ENCODE results near the gene HCFC1R1. TPM values are rescaled to one million over a fixed set of nuclear protein-coding genes. Genes with fewer than 3 reads are reported as not detected.

Gene HCFC1R1
- total and polyA plus RNA-seq, 2 experiments from 2014 or later: 50.8 to 109 TPM

- DNase-seq (ENCODE audit: low read depth in 1 of 2, low spot score in 1 of 2): no peak
Measured at GRCh38 chr16:3051494-3051893, 27.8 kb upstream of the HCFC1R1 start.

GRCh38 chr16:3051009-3051408 lies 27.3 kb upstream of the HCFC1R1 start:
- Histone ChIP-seq H3K4me3 (no peak overlapping the region), H3K27me3 (peaks cover 37% of the 10 kb centered on the region), H3K4me1 (ENCODE audit: low read depth) (no peaks in the 10 kb centered on the region), H3K36me3 (no peaks in the 10 kb centered on the region), H3K9me3 (ENCODE audit: low read depth) (no peaks in the 10 kb centered on the region), H3K27ac (no peak overlapping the region)
- no peak for TF ChIP-seq CTCF (IDR thresholded peaks at IDR 0.05; ENCODE audit: low read depth, low read length)
- peak in 1 of 2 donors; percentile 5 for DNase-seq (ENCODE audit: low read depth in 1 of 2, low spot score in 1 of 2)

More at GRCh38 chr16:3051494-3051893, 27.8 kb upstream of the HCFC1R1 start:
- no peaks in the 10 kb centered on the region for H3K9me3 ChIP-seq (ENCODE audit: low read depth)
- TF ChIP-seq CTCF (IDR thresholded peaks at IDR 0.05; ENCODE audit: low read depth, low read length): no peak
- H3K27ac ChIP-seq: no peak overlapping the region
- H3K4me1 ChIP-seq (ENCODE audit: low read depth): no peaks in the 10 kb centered on the region
- H3K27me3 ChIP-seq: peaks cover 32% of the 10 kb centered on the region
- H3K36me3 ChIP-seq: no peaks in the 10 kb centered on the region
- no peak overlapping the region for H3K4me3 ChIP-seq

- Histone ChIP-seq H3K36me3 (no peaks in the 10 kb centered on the region), H3K4me1 (ENCODE audit: low read depth) (no peaks in the 10 kb centered on the region), H3K27me3 (peaks cover 42% of the 10 kb centered on the region), H3K27ac (no peak overlapping the region), H3K9me3 (ENCODE audit: low read depth) (no peaks in the 10 kb centered on the region), H3K4me3 (no peak overlapping the region)
- no peak for TF ChIP-seq CTCF (IDR thresholded peaks at IDR 0.05; ENCODE audit: low read depth, low read length)
- peak in 1 of 2 donors; percentile 13 for DNase-seq (ENCODE audit: low read depth in 1 of 2, low spot score in 1 of 2)
Measured at GRCh38 chr16:3050487-3050886, 26.7 kb upstream of the HCFC1R1 start.

- no peak for DNase-seq (ENCODE audit: low read depth in 1 of 2, low spot score in 1 of 2)
- H3K36me3 ChIP-seq: no peaks in the 10 kb centered on the region
- H3K27ac ChIP-seq: no peak overlapping the region
- peaks cover 47% of the 10 kb centered on the region for H3K27me3 ChIP-seq
- H3K9me3 ChIP-seq (ENCODE audit: low read depth): no peaks in the 10 kb centered on the region
- no peak overlapping the region for H3K4me3 ChIP-seq
- no peaks in the 10 kb centered on the region for H3K4me1 ChIP-seq (ENCODE audit: low read depth)
- TF ChIP-seq CTCF (IDR thresholded peaks at IDR 0.05; ENCODE audit: low read depth, low read length): no peak
Measured at GRCh38 chr16:3049921-3050481, 26.3 kb upstream of the HCFC1R1 start.

GRCh38 chr16:3047387-3047720 lies 23.6 kb upstream of the HCFC1R1 start:
- DNase-seq (ENCODE audit: low read depth in 1 of 2, low spot score in 1 of 2): no peak
- no peaks in the 10 kb centered on the region for H3K9me3 ChIP-seq (ENCODE audit: low read depth)
- no peak overlapping the region for H3K4me3 ChIP-seq
- no peak overlapping the region for H3K27ac ChIP-seq
- no peaks in the 10 kb centered on the region for H3K36me3 ChIP-seq
- H3K27me3 ChIP-seq: peaks cover 69% of the 10 kb centered on the region
- TF ChIP-seq CTCF (IDR thresholded peaks at IDR 0.05; ENCODE audit: low read depth, low read length): no peak
- H3K4me1 ChIP-seq (ENCODE audit: low read depth): no peaks in the 10 kb centered on the region
